Testis (tissue), 3 donors: ENCODE data around the gene ARPC2. TPM values are rescaled to one million over a fixed set of nuclear protein-coding genes. Genes with fewer than 3 reads are reported as not detected.
A peak's percentile ranks its signal among the peaks of the same experiment; 100 is the strongest.

Experiments used
- DNase-seq: peaks from one replicate; pipeline ENCODE4 v3.0.0-alpha.2; 2019
- H3K27ac ChIP-seq, 2 donors: fragments of 200-600 bp; sonication (generic); one replicate each; pipeline ENCODE4 v1.5.1; 2019
- H3K27me3 ChIP-seq: fragments of 200-600 bp; sonication (generic); one replicate; pipeline ENCODE4 v1.5.1; 2019
- H3K36me3 ChIP-seq: fragments of 200-600 bp; sonication (generic); one replicate; pipeline ENCODE4 v1.5.1; 2017; ENCODE audit warnings: low read depth; ENCODE audit errors: missing control alignments
- H3K4me1 ChIP-seq: fragments of 200-600 bp; sonication (generic); one replicate; pipeline ENCODE4 v1.5.1; 2019
- H3K4me3 ChIP-seq, 2 donors: fragments of 200-600 bp; sonication (generic); one replicate each; pipeline ENCODE4 v1.5.1; 2017 to 2019
- H3K9me3 ChIP-seq: fragments of 200-600 bp; sonication (generic); one replicate; pipeline ENCODE4 v1.5.1; 2017
- POLR2A ChIP-seq: fragments of 450-650 bp; IDR thresholded peaks from one replicate; pipeline ENCODE4 v1.6.1; 2017; ENCODE audit warnings: antibody characterized with exemption, mild to moderate bottlenecking, moderate library complexity
- WGBS, 2 donors: methylation state at CpG; one replicate each; pipeline ENCODE4 v1.1.5; 2018; 5-methylcytosine and 5-hydroxymethylcytosine counted together
- intact Hi-C: fragments of 100-400 bp; cut with DNase I; formaldehyde crosslinking; loops from one replicate; pipeline ENCODE4 v1.15.1; 2023; ENCODE audit warnings: low total_unique reads
- polyA plus RNA-seq: library from polyadenylated mRNA; stranded (reverse); fragments of 350-450 nt; fragmentation: Illumina TruSeq; extraction: RNeasy Lipid Tissue Mini Kit (QIAGEN cat#74804); gene quantifications from one replicate; pipeline ENCODE4 v1.2.3, GENCODE V29; 2014; ENCODE audit warnings: low read depth, low replicate concordance; ENCODE audit not compliant: insufficient read depth
- total RNA-seq, 2 donors: library from RNA; depleted of rRNA; stranded (reverse); fragments of >200 nt; gene quantifications; one replicate each; pipeline ENCODE4 v1.2.3, GENCODE V29; 2016
- TF ChIP-seq, protein P1 (sequence below), 3 experiments: fragments of 450-650 bp in 2 of 3; fragments of 200-600 bp in 1 of 3; sonication (generic) in 1 of 3; IDR thresholded peaks; one replicate each; pipeline ENCODE4 v1.5.1; 2016 to 2019; ENCODE audit warnings: antibody characterized with exemption in 3 of 3, mild to moderate bottlenecking in 2 of 3, moderate library complexity in 1 of 3

The ARPC2 gene
- total and polyA plus RNA-seq, 3 donors from 2014 or later: 255 to 338 (median 271) TPM

DNA sequence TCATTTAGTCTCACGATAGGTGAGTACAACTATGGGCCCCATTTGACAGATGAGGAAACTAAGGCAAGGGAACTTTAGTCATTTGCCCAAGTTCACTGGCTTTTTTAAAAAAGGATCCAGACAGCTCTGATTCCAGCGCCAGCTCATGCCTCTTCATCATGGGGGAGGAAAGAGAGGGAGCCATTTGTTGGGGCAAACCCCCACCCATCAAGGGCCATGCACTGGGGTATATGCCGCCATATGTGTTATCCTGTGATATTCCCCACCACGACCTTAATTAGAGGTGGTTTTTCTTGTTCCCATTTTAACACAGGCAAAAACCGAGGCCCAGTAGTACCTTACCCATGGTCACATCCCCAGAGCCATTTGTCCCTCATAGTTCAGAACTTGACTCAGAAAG lies 43.2 kb downstream of the ARPC2 start:
- Histone ChIP-seq H3K4me3 (no peak overlapping the region), H3K27ac (peak overlapping the region; percentile 37 to 75), H3K27me3 (no peaks in the 10 kb centered on the region), H3K4me1 (peaks cover 46% of the 10 kb centered on the region), H3K9me3 (no peaks in the 10 kb centered on the region), H3K36me3 (no peaks in the 10 kb centered on the region)
- no peak for DNase-seq
- WGBS, 2 donors: 81 to 93% methylated on average over 5 of the region's 5 CpGs
- intact Hi-C loops: no loop called here
- no peak for TF ChIP-seq POLR2A
- TF ChIP-seq, protein P1, sequence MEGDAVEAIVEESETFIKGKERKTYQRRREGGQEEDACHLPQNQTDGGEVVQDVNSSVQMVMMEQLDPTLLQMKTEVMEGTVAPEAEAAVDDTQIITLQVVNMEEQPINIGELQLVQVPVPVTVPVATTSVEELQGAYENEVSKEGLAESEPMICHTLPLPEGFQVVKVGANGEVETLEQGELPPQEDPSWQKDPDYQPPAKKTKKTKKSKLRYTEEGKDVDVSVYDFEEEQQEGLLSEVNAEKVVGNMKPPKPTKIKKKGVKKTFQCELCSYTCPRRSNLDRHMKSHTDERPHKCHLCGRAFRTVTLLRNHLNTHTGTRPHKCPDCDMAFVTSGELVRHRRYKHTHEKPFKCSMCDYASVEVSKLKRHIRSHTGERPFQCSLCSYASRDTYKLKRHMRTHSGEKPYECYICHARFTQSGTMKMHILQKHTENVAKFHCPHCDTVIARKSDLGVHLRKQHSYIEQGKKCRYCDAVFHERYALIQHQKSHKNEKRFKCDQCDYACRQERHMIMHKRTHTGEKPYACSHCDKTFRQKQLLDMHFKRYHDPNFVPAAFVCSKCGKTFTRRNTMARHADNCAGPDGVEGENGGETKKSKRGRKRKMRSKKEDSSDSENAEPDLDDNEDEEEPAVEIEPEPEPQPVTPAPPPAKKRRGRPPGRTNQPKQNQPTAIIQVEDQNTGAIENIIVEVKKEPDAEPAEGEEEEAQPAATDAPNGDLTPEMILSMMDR (IDR thresholded peaks at IDR 0.05): no peak

DNA sequence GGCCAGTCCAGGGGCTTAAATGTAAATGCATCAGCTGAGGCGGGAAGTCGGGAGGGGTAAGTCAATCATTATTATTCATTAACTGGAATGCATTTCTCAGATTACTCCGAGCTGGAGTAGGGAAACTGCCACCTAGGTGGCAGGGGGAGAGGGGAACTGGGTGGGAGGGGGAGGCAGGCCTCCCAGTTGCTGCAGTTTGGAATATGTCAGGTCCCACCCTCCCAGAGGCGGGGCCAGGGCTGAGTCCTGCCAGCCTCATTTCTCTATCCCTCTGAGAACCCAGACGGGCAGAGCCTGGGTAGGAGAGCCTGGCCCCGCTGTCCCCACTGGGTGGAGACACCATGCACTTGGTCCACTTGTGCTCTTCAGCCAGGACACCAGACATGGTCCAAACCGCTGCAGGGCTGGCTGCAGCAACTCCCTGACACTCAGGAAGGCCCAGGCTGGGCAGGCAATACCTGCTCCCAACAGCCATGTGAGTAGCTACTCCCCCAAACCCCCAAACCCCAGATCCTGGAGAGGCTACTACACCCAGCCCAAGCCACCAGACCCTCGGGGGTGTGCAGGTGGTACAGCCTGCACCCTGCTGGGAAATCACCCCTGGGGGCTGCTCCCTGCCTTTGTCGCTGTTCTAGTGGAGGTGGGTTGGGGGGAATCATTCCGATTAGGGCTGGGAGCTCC lies 43.9 kb downstream of the ARPC2 start, which contains the start of gene GPBAR1:
TSS of gene GPBAR1 (plus strand) at position 274 of the 681 bp plus-strand sequence. CDS start 1,710 bp downstream, outside the sequence.
- Histone ChIP-seq H3K36me3 (no peaks in the 10 kb centered on the region), H3K4me1 (peaks cover 46% of the 10 kb centered on the region)
- intact Hi-C loops: no loop called here

DNA sequence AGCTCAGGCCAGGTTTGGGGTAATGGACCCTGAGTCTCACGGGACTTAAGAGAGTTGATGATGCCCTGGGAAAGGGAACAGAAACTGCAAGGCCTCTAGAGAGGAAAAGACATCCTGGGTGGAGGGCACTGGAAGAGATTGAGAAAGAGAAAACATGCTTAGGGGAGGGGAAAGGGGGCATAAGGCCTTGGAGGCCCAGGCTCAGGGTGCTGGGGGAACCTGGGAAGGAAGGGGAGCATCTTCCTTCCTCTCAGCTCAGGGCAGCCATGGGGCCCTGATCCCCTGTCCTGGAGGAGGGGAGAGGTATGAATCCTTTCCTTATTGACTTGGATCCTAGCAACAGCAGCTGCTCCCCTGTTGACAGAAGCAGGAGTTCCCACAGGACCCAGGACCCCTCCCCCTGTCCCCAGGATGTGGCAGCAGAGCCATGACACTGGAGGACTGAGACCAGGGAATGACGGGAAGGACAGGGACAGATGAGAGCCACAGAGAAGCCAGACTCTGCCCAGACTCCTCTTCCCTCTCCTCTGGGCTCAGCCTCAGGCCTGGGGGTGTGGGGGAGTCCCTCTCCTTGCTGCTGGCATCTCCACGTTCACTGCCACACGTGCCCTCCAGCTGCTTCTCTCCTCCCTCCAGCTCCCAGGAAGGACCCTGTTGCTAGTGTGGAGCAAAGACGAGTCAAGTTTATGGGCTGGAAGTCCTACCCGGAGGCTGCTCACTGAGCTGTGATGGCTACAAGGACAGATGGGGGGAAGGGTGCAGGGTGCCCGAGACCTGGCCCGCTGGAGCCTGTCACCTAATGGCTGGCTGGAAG lies 44.6 kb downstream of the ARPC2 start:
- no peaks in the 10 kb centered on the region for H3K27me3 ChIP-seq
- intact Hi-C loops: no loop called here
- TF ChIP-seq, protein P1 (IDR thresholded peaks at IDR 0.05): no peak
- no peak for TF ChIP-seq POLR2A
- peak overlapping the region in 1 of 2 donors; percentile 75 for H3K27ac ChIP-seq
- H3K4me3 ChIP-seq: no peak overlapping the region
- 58 to 65% methylated on average over 7 to 8 of the region's 8 CpGs for WGBS, 2 donors
- peaks cover 46% of the 10 kb centered on the region for H3K4me1 ChIP-seq
- H3K36me3 ChIP-seq: no peaks in the 10 kb centered on the region
- H3K9me3 ChIP-seq: no peaks in the 10 kb centered on the region
- no peak for DNase-seq

More for the DNA sequence above, 43.9 kb downstream of the ARPC2 start, which contains the start of gene GPBAR1:
- Histone ChIP-seq H3K4me3 (no peak within 1 kb of the TSS), H3K9me3 (no peaks in the 10 kb centered on the region), H3K27me3 (no peaks in the 10 kb centered on the region), H3K27ac (peak within 1 kb of the TSS; percentile 37 to 75)
- WGBS, 2 donors: 68 to 78% methylated on average over 5 to 10 of the region's 10 CpGs
- no peak for DNase-seq
- TF ChIP-seq, protein P1 (IDR thresholded peaks at IDR 0.05): no peak
- TF ChIP-seq POLR2A: no peak

DNA sequence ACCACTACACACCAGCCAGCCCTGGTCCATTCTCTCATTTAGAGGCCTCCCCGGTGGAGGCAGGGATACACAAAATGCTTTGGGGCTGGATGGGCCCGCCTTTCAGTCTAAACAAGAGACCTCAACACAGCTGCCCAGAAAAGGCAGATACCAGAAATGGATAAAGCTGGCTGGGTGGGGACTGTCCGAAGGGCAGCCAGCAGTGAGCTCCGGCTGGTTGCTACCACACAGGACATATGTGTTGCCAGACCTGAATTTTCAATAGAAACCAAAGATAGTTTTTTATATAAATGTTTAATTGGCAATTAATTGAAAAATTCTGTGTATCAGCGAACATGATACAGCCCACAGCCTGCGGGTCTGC lies 45.2 kb downstream of the ARPC2 start:
- Histone ChIP-seq H3K9me3 (no peaks in the 10 kb centered on the region), H3K4me1 (peaks cover 46% of the 10 kb centered on the region), H3K4me3 (no peak overlapping the region), H3K27ac (peak overlapping the region in 1 of 2 donors; percentile 19), H3K27me3 (no peaks in the 10 kb centered on the region), H3K36me3 (no peaks in the 10 kb centered on the region)
- intact Hi-C loops: no loop called here
- DNase-seq: no peak
- no peak for TF ChIP-seq POLR2A
- TF ChIP-seq, protein P1 (IDR thresholded peaks at IDR 0.05): no peak
- 61 to 71% methylated on average over 6 of the region's 6 CpGs for WGBS, 2 donors
